K562 (cell line): ENCODE data around the gene CXCL6. TPM values are rescaled to one million over a fixed set of nuclear protein-coding genes. Genes with fewer than 3 reads are reported as not detected.

Experiments used
- ETV1 ChIP-seq: fragments of 450-650 bp; conservative IDR thresholded peaks from 2 replicates; pipeline ENCODE4 v1.6.1; 2016; ENCODE audit warnings: missing genetic modification characterization, control low read depth, low read depth, missing compliant biosample characterization
- MAFK ChIP-seq: IDR thresholded peaks from 2 replicates; pipeline ENCODE4 v1.6.1; 2011; ENCODE audit warnings: low read length, improper control_type of control experiment
- POLR2AphosphoS2 ChIP-seq: IDR thresholded peaks from 2 replicates; pipeline ENCODE4 v1.6.1; 2012; ENCODE audit warnings: low read length, improper control_type of control experiment
- RFX1 ChIP-seq: fragments of 450-650 bp; IDR thresholded peaks from 2 replicates; pipeline ENCODE4 v1.6.1; 2016; ENCODE audit warnings: mild to moderate bottlenecking, moderate library complexity
- SMARCB1 ChIP-seq: IDR thresholded peaks from 2 replicates; pipeline ENCODE4 v1.6.1; 2011; ENCODE audit warnings: improper control_type of control experiment, low read depth; ENCODE audit not compliant: insufficient read length
- SNRNP70 ChIP-seq: fragments of 200-400 bp; formaldehyde crosslinking; optimal IDR thresholded peaks from 2 replicates; pipeline ENCODE3; 2017; ENCODE audit warnings: low read depth, low read length
- ZNF175 ChIP-seq: fragments of 200-800 bp; sonication (Bioruptor generic); IDR thresholded peaks from 2 replicates; pipeline ENCODE4 v1.6.1; 2016; ENCODE audit warnings: low read depth, mild to moderate bottlenecking, missing genetic modification characterization, missing compliant biosample characterization
- ZNF77 ChIP-seq: fragments of 250-450 bp; sonication (Bioruptor Pico); IDR thresholded peaks from 2 replicates; pipeline ENCODE4 v1.5.0; 2020
- polyA plus RNA-seq, 8 experiments: library from polyadenylated mRNA; depleted of rRNA in 4 of 8; stranded (reverse) in 5 of 8; unstranded in 3 of 8; fragments of >200 nt; fragmentation: Nextera tagmentation in 2 of 8; fragmentation: Illumina TruSeq in 1 of 8; extraction: Ambion mirVana in 2 of 8; extraction: Trizol in 1 of 8; gene quantifications; 2 replicates each; pipeline versions ENCODE4 v1.2.1 to v1.2.3, GENCODE V29; 2011 to 2014; ENCODE audit warnings: inconsistent platforms in 1 of 8, missing spikeins in 1 of 8
- total RNA-seq, 7 experiments: library from RNA; depleted of rRNA in 6 of 7; stranded (reverse); fragments of >200 nt in 6 of 7; fragmentation: Illumina TruSeq in 2 of 7; extraction: Trizol in 2 of 7; gene quantifications; 2 replicates each; pipeline versions ENCODE4 v1.2.1 to v1.2.3, GENCODE V29; 2011 to 2021; ENCODE audit warnings: low replicate concordance in 1 of 7
- TF ChIP-seq, protein P1 (sequence below): fragments of 450-650 bp; IDR thresholded peaks from 2 replicates; pipeline ENCODE4 v1.6.1; 2017; ENCODE audit warnings: antibody characterized with exemption
- TF ChIP-seq, protein P2 (sequence below): IDR thresholded peaks from 2 replicates; pipeline ENCODE4 v1.6.1; 2016; ENCODE audit warnings: missing genetic modification characterization, missing compliant biosample characterization
- TF ChIP-seq, protein P3 (sequence below), 2 experiments: fragments of 150-350 bp in 1 of 2; IDR thresholded peaks; 2 replicates each; pipeline ENCODE4 v1.6.1; 2012 to 2016; ENCODE audit warnings: low read depth in 2 of 2, low read length in 2 of 2, mild to moderate bottlenecking in 1 of 2, moderate library complexity in 1 of 2
- TF ChIP-seq, protein P4 (sequence below): sonication (generic); formaldehyde crosslinking; IDR thresholded peaks from 2 replicates; pipeline ENCODE4 v1.8.1; 2023; ENCODE audit warnings: mild to moderate bottlenecking, missing genetic modification reagents
- TF ChIP-seq, protein P5 (sequence below): fragments of 450-650 bp; conservative IDR thresholded peaks from 2 replicates; pipeline ENCODE4 v1.6.1; 2016; ENCODE audit warnings: missing genetic modification characterization, low read depth, mild to moderate bottlenecking, control low read depth, missing compliant biosample characterization

The CXCL6 gene
- total and polyA plus RNA-seq, 9 of the 15 experiments (the other 6 are each of a cell fraction or from before 2014, with no cell fraction given) = not detected

DNA sequence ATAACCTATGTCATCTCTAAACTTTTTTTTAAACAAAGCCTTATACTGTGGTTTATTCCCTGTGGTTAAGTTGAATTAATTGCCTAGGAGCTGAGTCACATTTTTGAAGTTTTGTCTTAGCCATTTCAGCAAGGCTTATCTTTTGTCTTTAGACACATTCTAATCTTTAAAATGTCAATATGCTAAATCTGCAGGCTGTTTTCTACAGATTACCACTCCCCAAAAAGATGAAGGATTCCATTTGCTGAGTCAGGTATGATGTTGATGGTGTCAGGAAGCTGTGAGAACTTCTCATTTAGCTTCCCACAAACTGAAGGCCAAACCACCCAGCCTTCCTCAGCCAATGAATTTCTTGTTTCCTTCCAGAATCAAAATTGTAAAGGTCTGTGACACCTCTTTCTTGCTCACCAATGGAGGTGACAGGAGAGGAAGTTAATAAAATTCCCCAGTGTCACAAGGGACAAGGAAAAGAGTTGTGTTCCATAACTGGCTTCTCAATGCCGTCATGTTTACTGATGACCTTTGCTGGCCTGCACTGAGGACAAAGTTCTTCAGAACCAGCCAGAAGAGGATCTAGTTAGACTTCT lies 3.7 kb upstream of the CXCL6 start (continued):
- TF ChIP-seq SMARCB1 = no peak
- peak; percentile 94 for TF ChIP-seq MAFK
- TF ChIP-seq, protein P1, sequence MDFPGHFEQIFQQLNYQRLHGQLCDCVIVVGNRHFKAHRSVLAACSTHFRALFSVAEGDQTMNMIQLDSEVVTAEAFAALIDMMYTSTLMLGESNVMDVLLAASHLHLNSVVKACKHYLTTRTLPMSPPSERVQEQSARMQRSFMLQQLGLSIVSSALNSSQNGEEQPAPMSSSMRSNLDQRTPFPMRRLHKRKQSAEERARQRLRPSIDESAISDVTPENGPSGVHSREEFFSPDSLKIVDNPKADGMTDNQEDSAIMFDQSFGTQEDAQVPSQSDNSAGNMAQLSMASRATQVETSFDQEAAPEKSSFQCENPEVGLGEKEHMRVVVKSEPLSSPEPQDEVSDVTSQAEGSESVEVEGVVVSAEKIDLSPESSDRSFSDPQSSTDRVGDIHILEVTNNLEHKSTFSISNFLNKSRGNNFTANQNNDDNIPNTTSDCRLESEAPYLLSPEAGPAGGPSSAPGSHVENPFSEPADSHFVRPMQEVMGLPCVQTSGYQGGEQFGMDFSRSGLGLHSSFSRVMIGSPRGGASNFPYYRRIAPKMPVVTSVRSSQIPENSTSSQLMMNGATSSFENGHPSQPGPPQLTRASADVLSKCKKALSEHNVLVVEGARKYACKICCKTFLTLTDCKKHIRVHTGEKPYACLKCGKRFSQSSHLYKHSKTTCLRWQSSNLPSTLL = no peak
- TF ChIP-seq RFX1 = no peak
- TF ChIP-seq ZNF77 = no peak
- TF ChIP-seq, protein P2, sequence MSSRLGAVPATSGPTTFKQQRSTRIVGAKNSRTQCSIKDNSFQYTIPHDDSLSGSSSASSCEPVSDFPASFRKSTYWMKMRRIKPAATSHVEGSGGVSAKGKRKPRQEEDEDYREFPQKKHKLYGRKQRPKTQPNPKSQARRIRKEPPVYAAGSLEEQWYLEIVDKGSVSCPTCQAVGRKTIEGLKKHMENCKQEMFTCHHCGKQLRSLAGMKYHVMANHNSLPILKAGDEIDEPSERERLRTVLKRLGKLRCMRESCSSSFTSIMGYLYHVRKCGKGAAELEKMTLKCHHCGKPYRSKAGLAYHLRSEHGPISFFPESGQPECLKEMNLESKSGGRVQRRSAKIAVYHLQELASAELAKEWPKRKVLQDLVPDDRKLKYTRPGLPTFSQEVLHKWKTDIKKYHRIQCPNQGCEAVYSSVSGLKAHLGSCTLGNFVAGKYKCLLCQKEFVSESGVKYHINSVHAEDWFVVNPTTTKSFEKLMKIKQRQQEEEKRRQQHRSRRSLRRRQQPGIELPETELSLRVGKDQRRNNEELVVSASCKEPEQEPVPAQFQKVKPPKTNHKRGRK (tag) = no peak
- TF ChIP-seq, protein P3, sequence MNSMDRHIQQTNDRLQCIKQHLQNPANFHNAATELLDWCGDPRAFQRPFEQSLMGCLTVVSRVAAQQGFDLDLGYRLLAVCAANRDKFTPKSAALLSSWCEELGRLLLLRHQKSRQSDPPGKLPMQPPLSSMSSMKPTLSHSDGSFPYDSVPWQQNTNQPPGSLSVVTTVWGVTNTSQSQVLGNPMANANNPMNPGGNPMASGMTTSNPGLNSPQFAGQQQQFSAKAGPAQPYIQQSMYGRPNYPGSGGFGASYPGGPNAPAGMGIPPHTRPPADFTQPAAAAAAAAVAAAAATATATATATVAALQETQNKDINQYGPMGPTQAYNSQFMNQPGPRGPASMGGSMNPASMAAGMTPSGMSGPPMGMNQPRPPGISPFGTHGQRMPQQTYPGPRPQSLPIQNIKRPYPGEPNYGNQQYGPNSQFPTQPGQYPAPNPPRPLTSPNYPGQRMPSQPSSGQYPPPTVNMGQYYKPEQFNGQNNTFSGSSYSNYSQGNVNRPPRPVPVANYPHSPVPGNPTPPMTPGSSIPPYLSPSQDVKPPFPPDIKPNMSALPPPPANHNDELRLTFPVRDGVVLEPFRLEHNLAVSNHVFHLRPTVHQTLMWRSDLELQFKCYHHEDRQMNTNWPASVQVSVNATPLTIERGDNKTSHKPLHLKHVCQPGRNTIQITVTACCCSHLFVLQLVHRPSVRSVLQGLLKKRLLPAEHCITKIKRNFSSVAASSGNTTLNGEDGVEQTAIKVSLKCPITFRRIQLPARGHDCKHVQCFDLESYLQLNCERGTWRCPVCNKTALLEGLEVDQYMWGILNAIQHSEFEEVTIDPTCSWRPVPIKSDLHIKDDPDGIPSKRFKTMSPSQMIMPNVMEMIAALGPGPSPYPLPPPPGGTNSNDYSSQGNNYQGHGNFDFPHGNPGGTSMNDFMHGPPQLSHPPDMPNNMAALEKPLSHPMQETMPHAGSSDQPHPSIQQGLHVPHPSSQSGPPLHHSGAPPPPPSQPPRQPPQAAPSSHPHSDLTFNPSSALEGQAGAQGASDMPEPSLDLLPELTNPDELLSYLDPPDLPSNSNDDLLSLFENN (IDR thresholded peaks at IDR 0.05; ENCODE audit: low read depth in 2 of 2, low read length in 2 of 2) = peak in 1 of 2 experiments; percentile 83; a peak in 1 of 4 replicates
- TF ChIP-seq ZNF175 (CRISPR knock-in tag) = 0 out of 2 replicates have a peak, but pooled peaks have one; percentile 42
- TF ChIP-seq, protein P4, sequence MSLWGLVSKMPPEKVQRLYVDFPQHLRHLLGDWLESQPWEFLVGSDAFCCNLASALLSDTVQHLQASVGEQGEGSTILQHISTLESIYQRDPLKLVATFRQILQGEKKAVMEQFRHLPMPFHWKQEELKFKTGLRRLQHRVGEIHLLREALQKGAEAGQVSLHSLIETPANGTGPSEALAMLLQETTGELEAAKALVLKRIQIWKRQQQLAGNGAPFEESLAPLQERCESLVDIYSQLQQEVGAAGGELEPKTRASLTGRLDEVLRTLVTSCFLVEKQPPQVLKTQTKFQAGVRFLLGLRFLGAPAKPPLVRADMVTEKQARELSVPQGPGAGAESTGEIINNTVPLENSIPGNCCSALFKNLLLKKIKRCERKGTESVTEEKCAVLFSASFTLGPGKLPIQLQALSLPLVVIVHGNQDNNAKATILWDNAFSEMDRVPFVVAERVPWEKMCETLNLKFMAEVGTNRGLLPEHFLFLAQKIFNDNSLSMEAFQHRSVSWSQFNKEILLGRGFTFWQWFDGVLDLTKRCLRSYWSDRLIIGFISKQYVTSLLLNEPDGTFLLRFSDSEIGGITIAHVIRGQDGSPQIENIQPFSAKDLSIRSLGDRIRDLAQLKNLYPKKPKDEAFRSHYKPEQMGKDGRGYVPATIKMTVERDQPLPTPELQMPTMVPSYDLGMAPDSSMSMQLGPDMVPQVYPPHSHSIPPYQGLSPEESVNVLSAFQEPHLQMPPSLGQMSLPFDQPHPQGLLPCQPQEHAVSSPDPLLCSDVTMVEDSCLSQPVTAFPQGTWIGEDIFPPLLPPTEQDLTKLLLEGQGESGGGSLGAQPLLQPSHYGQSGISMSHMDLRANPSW = no peak
- TF ChIP-seq SNRNP70 = no peak
- TF ChIP-seq, protein P5, sequence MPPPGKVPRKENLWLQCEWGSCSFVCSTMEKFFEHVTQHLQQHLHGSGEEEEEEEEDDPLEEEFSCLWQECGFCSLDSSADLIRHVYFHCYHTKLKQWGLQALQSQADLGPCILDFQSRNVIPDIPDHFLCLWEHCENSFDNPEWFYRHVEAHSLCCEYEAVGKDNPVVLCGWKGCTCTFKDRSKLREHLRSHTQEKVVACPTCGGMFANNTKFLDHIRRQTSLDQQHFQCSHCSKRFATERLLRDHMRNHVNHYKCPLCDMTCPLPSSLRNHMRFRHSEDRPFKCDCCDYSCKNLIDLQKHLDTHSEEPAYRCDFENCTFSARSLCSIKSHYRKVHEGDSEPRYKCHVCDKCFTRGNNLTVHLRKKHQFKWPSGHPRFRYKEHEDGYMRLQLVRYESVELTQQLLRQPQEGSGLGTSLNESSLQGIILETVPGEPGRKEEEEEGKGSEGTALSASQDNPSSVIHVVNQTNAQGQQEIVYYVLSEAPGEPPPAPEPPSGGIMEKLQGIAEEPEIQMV = no peak
- TF ChIP-seq POLR2AphosphoS2 = no peak
- TF ChIP-seq ETV1 (tag) = no peak
